HepG2 (cell line): ENCODE measurements around the gene SSU72. TPM values are rescaled to one million over a fixed set of nuclear protein-coding genes. Genes with fewer than 3 reads are reported as not detected.

Source experiments
- ATAC-seq: fragments of 200-7000 bp; cut with Tn5 transposase; 3 replicates; pipeline ENCODE4 v1.9.1; 2020; ENCODE audit warnings: mild to moderate bottlenecking, moderate library complexity
- BruUV-seq: library from RNA; stranded (reverse); fragments of 400-500 nt; replicated peaks from 2 replicates; lab custom pipeline; 2021; lab: Mats Ljungman, UMichigan
- CTCF ChIA-PET: fragments of 300-600 bp; formaldehyde crosslinking; extraction: SDS; loops from one replicate; lab custom pipeline; 2021; ENCODE audit warnings: low total read pairs, inconsistent platforms, low intra/inter-chr PET ratio; lab: Yijun Ruan, JAX
- POLR2A ChIA-PET: fragments of 350-600 bp; sonication (Branson Sonifier 250); formaldehyde crosslinking; loops from one replicate; lab custom pipeline; 2020; ENCODE audit warnings: antibody characterized with exemption, inconsistent platforms; lab: Yijun Ruan, JAX
- DNase-seq: peaks from one replicate; pipeline ENCODE4 v3.0.0-alpha.2; 2015; ENCODE audit warnings: low spot score
- FAIRE-seq: peaks from 3 replicates; lab custom pipeline; 2011; peaks lifted over from hg19 to GRCh38; lab: Jason Lieb, UNC
- H2AFZ ChIP-seq: one replicate; pipeline ENCODE4 v1.6.1; 2011; ENCODE audit warnings: low read length, inconsistent platforms
- H3K27ac ChIP-seq: fragments of 300-600 bp; 3 replicates; pipeline ENCODE4 v1.8.0; 2011; ENCODE audit warnings: mixed run types, mild to moderate bottlenecking, mixed read lengths, low read length, inconsistent platforms; ENCODE audit not compliant: insufficient read depth; ENCODE audit errors: extremely low read length
- H3K27me3 ChIP-seq, 2 experiments: fragments of 200-600 bp in 1 of 2; 2 replicates in 1 of 2; 3 replicates in 1 of 2; pipeline versions ENCODE4 v1.6.0 to v1.8.0; 2011; ENCODE audit warnings: low read length in 2 of 2, mild to moderate bottlenecking in 2 of 2, moderate library complexity in 2 of 2, inconsistent platforms in 1 of 2; ENCODE audit not compliant: insufficient read depth in 2 of 2, control insufficient read depth in 1 of 2
- H3K36me3 ChIP-seq, 2 experiments: fragments of 200-600 bp in 1 of 2; replicated peaks in 1 of 2; 2 replicates in 1 of 2; 3 replicates in 1 of 2; pipeline versions ENCODE4 v1.5.1 to v1.8.0; 2011; ENCODE audit warnings: low read length in 2 of 2, inconsistent platforms in 1 of 2; ENCODE audit not compliant: insufficient read depth in 2 of 2, control insufficient read depth in 1 of 2
- H3K4me1 ChIP-seq: 2 replicates; pipeline ENCODE4 v1.5.1; 2012; ENCODE audit warnings: low read length, inconsistent platforms; ENCODE audit not compliant: insufficient read depth
- H3K4me2 ChIP-seq: 2 replicates; pipeline ENCODE4 v1.6.0; 2011; ENCODE audit warnings: low read depth, low read length, inconsistent platforms
- H3K4me3 ChIP-seq, 3 experiments: fragments of 200-600 bp in 1 of 3; sonication (generic), shearing (Covaris generic) in 1 of 3; replicated peaks in 1 of 3; 2 replicates each; pipeline ENCODE4 v1.5.1; 2011 to 2016; ENCODE audit warnings: low read length in 3 of 3, inconsistent platforms in 2 of 3, low read depth in 2 of 3, mild to moderate bottlenecking in 2 of 3, control low read depth in 1 of 3, mixed read lengths in 1 of 3; ENCODE audit not compliant: insufficient read depth in 1 of 3
- H3K79me2 ChIP-seq: one replicate; pipeline ENCODE4 v1.6.1; 2011; ENCODE audit warnings: low read length, inconsistent platforms; ENCODE audit not compliant: insufficient read depth
- H3K9ac ChIP-seq: 2 replicates; pipeline ENCODE4 v1.6.0; 2011; ENCODE audit warnings: mild to moderate bottlenecking, low read depth, low read length, inconsistent platforms; ENCODE audit not compliant: insufficient read depth
- H3K9me3 ChIP-seq: 2 replicates; pipeline ENCODE4 v1.5.1; 2012; ENCODE audit warnings: mild to moderate bottlenecking, low read length
- H4K20me1 ChIP-seq: 2 replicates; pipeline ENCODE4 v1.6.0; 2011; ENCODE audit warnings: inconsistent platforms, mild to moderate bottlenecking, low read length, moderate library complexity; ENCODE audit not compliant: insufficient read depth
- BCLAF1 ChIP-seq: fragments of 450-650 bp; IDR thresholded peaks from 2 replicates; pipeline ENCODE4 v1.6.1; 2017; ENCODE audit warnings: mild to moderate bottlenecking
- MNT ChIP-seq: fragments of 450-650 bp; IDR thresholded peaks from 2 replicates; pipeline ENCODE4 v1.6.1; 2016
- MYNN ChIP-seq: sonication (generic); formaldehyde crosslinking; IDR thresholded peaks from 2 replicates; pipeline ENCODE4 v1.4.0; 2020; ENCODE audit warnings: mild to moderate bottlenecking, low read depth, missing genetic modification reagents
- NFYC ChIP-seq: IDR thresholded peaks from 2 replicates; pipeline ENCODE4 v1.6.1; 2016; ENCODE audit warnings: missing genetic modification reagents, missing compliant biosample characterization
- RFX1 ChIP-seq: fragments of 450-650 bp; IDR thresholded peaks from 2 replicates; pipeline ENCODE4 v1.6.1; 2017
- RORA ChIP-seq: sonication (generic); formaldehyde crosslinking; IDR thresholded peaks from 2 replicates; pipeline ENCODE4 v1.5.0; 2020; ENCODE audit warnings: mild to moderate bottlenecking, missing genetic modification reagents, moderate library complexity
- RXRB ChIP-seq: IDR thresholded peaks from 2 replicates; pipeline ENCODE4 v1.6.1; 2016; ENCODE audit warnings: borderline replicate concordance, missing genetic modification reagents, missing compliant biosample characterization
- SETDB1 ChIP-seq: sonication (generic); formaldehyde crosslinking; IDR thresholded peaks from 2 replicates; pipeline ENCODE4 v1.5.1; 2020; ENCODE audit warnings: missing genetic modification reagents, mild to moderate bottlenecking, borderline replicate concordance
- STAT5B ChIP-seq: sonication (generic); formaldehyde crosslinking; IDR thresholded peaks from 2 replicates; pipeline ENCODE4 v1.4.0; 2020; ENCODE audit warnings: missing genetic modification reagents
- USF2 ChIP-seq, 2 experiments: sonication (generic) in 1 of 2; formaldehyde crosslinking in 1 of 2; IDR thresholded peaks; 2 replicates each; pipeline versions ENCODE4 v1.5.1 to v1.6.1; 2011 to 2020; ENCODE audit warnings: borderline replicate concordance in 1 of 2, low read depth in 1 of 2, low read length in 1 of 2, mild to moderate bottlenecking in 1 of 2, missing genetic modification reagents in 1 of 2, moderate library complexity in 1 of 2
- ZFP37 ChIP-seq: sonication (generic); formaldehyde crosslinking; IDR thresholded peaks from 2 replicates; pipeline ENCODE4 v1.4.0; 2020; ENCODE audit warnings: missing genetic modification reagents, borderline replicate concordance
- ZNF350 ChIP-seq: sonication (generic); formaldehyde crosslinking; IDR thresholded peaks from 2 replicates; pipeline ENCODE4 v1.4.0; 2020; ENCODE audit warnings: mild to moderate bottlenecking, low read depth, missing genetic modification reagents, borderline replicate concordance
- ZNF761 ChIP-seq: sonication (generic); formaldehyde crosslinking; conservative IDR thresholded peaks from 2 replicates; pipeline ENCODE4 v1.4.0; 2020; ENCODE audit warnings: mild to moderate bottlenecking, missing genetic modification reagents
- ZNF782 ChIP-seq: sonication (generic); formaldehyde crosslinking; IDR thresholded peaks from 2 replicates; pipeline ENCODE4 v1.4.0; 2020; ENCODE audit warnings: missing genetic modification reagents, mild to moderate bottlenecking, borderline replicate concordance
- WGBS: methylation state at CpG from one replicate; pipeline ENCODE4 v1.1.6; 2017; ENCODE audit warnings: low lambda C conversion rate; 5-methylcytosine and 5-hydroxymethylcytosine counted together
- in situ Hi-C: cut with HindIII; loops from 2 replicates; pipeline ENCODE4 v1.10.0; 2017; ENCODE audit warnings: low pct_unique_long_range_greater_than_20kb; ENCODE audit not compliant: extremely low pct_ligation_motif_present
- intact Hi-C: fragments of 100-400 bp; cut with micrococcal nuclease; formaldehyde crosslinking; loops from one replicate; pipeline ENCODE4 v1.10.0; 2022; ENCODE audit not compliant: unreplicated experiment
- polyA plus RNA-seq, 8 experiments: library from polyadenylated mRNA; depleted of rRNA in 3 of 8; stranded (reverse) in 7 of 8; unstranded in 1 of 8; fragments of >200 nt; fragmentation: Illumina TruSeq in 4 of 8; extraction: Trizol in 4 of 8; gene quantifications; 2 replicates each; pipeline versions ENCODE4 v1.2.1 to v1.2.3, GENCODE V29; 2011 to 2016; ENCODE audit warnings: low read depth in 4 of 8, missing spikeins in 1 of 8, mixed read lengths in 1 of 8; ENCODE audit not compliant: insufficient read depth in 1 of 8
- total RNA-seq, 5 experiments: library from RNA; depleted of rRNA; stranded (reverse); fragments of >200 nt; fragmentation: Illumina TruSeq; extraction: Trizol; gene quantifications; 2 replicates each; pipeline ENCODE4 v1.2.3, GENCODE V29; 2016; ENCODE audit warnings: low read depth in 1 of 5
- TF ChIP-seq, protein P1 (sequence below): sonication (generic); formaldehyde crosslinking; IDR thresholded peaks from 2 replicates; pipeline ENCODE4 v1.5.0; 2020; ENCODE audit warnings: mild to moderate bottlenecking, missing genetic modification reagents, moderate library complexity

SSU72 gene
- total and polyA plus RNA-seq, 2 of the 13 experiments (the other 11 are each of a cell fraction or from before 2014, with no cell fraction given): 42.8 to 67.1 TPM

DNA sequence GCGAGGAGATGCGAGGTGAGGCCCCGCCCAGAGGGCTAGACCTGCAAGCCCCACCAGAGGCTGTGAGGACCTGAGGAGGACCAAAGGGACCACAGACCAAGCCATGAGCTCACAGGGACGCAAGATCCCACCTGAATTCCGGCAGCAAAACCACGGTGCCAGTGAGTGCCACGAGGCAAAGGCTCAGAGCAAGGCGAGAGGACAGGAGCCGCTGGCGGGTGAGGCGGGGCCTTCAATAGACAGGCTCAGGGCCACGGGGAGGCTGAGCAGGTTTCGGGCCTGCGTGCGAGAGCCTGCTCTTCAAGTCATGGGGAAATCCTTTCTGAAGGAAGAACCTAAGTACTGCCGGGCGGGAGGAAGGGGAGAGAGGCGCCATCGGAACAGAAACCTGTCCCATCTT lies 27.2 kb downstream of the SSU72 start (continued):
- TF ChIP-seq BCLAF1: no peak
- TF ChIP-seq, protein P1, sequence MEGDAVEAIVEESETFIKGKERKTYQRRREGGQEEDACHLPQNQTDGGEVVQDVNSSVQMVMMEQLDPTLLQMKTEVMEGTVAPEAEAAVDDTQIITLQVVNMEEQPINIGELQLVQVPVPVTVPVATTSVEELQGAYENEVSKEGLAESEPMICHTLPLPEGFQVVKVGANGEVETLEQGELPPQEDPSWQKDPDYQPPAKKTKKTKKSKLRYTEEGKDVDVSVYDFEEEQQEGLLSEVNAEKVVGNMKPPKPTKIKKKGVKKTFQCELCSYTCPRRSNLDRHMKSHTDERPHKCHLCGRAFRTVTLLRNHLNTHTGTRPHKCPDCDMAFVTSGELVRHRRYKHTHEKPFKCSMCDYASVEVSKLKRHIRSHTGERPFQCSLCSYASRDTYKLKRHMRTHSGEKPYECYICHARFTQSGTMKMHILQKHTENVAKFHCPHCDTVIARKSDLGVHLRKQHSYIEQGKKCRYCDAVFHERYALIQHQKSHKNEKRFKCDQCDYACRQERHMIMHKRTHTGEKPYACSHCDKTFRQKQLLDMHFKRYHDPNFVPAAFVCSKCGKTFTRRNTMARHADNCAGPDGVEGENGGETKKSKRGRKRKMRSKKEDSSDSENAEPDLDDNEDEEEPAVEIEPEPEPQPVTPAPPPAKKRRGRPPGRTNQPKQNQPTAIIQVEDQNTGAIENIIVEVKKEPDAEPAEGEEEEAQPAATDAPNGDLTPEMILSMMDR: no peak
- TF ChIP-seq STAT5B (CRISPR knock-in tag): no peak
- no peak for TF ChIP-seq ZNF350 (CRISPR knock-in tag)
- no peak for TF ChIP-seq ZNF761 (CRISPR knock-in tag)
- TF ChIP-seq MYNN (CRISPR knock-in tag): no peak

DNA sequence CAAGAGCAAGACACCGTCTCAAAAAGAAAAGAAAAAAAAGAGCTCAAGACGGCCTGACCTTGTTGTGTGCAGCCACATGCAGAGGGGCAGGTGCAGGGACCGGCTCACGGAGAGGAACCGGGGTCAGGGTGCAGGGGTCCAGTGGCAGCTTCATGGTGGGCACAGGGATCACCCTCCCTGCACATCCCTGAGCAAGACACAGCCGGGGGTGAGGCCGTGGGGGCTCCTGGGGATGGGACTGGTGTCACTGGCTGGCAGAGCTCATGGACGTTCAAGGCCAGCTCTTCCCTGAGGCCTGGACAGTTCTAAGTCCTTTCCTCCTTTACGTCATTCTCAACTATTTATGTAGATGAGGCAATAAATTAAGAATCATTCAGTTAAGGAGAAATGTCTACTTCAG lies 27.7 kb downstream of the SSU72 start:
- Histone ChIP-seq H3K27ac (no peak overlapping the region), H3K4me3 (no peak overlapping the region), H2AFZ (no peak overlapping the region), H3K9me3 (no peaks in the 10 kb centered on the region), H3K4me1 (no peaks in the 10 kb centered on the region), H3K9ac (no peak overlapping the region), H3K79me2 (no peaks in the 10 kb centered on the region), H3K27me3 (no peaks in the 10 kb centered on the region), H3K4me2 (no peak overlapping the region), H4K20me1 (no peaks in the 10 kb centered on the region), H3K36me3 (peaks cover 3 to 7% of the 10 kb centered on the region in 2 experiments; a peak in 2 of 5 replicates)
- WGBS: 84% methylated on average over 8 of the region's 9 CpGs
- ChIA-PET POLR2A (no interaction called here), CTCF (no interaction called here)
- in situ Hi-C loops (no loop called here), intact Hi-C loops (no loop called here)
- no TSS peak for BruUV-seq
- DNase-seq: no peak
- FAIRE-seq: no peak
- ATAC-seq: no peak
- TF ChIP-seq ZFP37 (CRISPR knock-in tag): no peak
- TF ChIP-seq NFYC (CRISPR knock-in tag): no peak
- TF ChIP-seq SETDB1 (CRISPR knock-in tag): no peak
- TF ChIP-seq RORA (CRISPR knock-in tag): no peak
- no peak for TF ChIP-seq MNT
- TF ChIP-seq ZNF782 (CRISPR knock-in tag): no peak
- TF ChIP-seq USF2 (IDR thresholded peaks at IDR 0.05; ENCODE audit: low read depth, low read length): no peak
- no peak for TF ChIP-seq USF2 (CRISPR knock-in tag; IDR thresholded peaks at IDR 0.05; ENCODE audit: borderline replicate concordance)
- no peak for TF ChIP-seq RXRB (CRISPR knock-in tag)
- no peak for TF ChIP-seq RFX1
